ENCODE data around the gene IL17B.

IL17B gene

GRCh38 chr5:149376104-149376503, 3.0 kb downstream of the IL17B start:
- no peak for DNase-seq

DNA sequence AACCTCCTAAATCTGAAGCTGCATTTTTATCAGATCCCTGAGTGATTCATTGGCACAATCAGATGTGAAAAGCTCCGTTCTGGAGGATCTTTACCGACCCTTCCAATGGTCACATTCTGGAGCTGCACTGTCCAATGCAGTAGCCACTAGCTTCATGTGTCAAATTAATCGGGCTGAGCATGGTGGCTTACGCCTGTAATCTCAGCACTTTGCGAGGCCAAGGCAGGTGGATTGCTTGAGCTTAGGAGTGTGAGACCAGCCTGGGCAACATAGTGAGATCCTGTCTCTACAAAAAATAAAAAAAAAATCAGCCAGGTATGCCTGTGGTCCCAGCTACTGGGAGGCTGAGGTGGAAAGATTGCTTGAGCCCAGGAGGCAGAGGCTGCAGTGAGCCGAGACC, 3.7 kb downstream of the IL17B start:
- DNase-seq: no peak

- no peak for DNase-seq
Observed at GRCh38 chr5:149374801-149375200, 4.3 kb downstream of the IL17B start.

GRCh38 chr5:149374303-149374702, 4.8 kb downstream of the IL17B start:
- DNase-seq: no peak

- DNase-seq: no peak
Observed at GRCh38 chr5:149372932-149373331, 6.2 kb downstream of the IL17B start.

GRCh38 chr5:149372076-149372795, 6.9 kb downstream of the IL17B start:
- DNase-seq: no peak

DNA sequence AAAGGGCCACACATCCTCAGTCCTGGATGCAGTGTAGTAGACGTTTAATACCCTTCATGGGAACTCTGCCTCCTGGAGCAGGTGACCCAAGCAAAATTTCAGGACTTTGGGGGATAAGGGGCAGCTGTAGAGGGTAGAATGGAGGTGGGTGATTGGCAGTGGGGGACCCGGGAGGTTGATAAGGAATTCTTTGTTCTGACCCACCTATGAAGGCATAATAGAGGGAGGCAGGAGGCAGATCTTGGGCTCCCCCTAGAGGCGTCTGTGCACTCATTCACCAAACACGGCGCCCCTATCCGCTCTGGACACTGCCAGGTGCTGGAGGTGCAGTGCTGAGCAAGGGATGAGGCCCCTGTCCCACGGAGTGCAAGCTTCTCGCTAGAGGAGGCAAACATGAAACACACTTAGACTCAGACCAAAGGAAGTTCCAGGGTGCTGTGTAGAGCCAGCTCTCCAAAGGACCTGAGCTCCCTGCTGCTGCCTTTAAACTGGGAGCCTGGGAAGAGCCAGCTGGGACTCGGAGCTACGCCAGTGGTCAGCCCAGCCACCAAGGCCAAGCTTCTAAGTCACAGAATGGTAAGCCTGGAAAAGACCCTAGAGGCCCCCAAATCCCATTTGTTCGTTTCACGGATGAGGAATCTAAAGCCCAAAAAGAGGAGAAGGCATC, 7.7 kb downstream of the IL17B start:
- DNase-seq: peak; percentile 76

GRCh38 chr5:149370878-149371277, 8.2 kb downstream of the IL17B start:
- no peak for DNase-seq

DNA sequence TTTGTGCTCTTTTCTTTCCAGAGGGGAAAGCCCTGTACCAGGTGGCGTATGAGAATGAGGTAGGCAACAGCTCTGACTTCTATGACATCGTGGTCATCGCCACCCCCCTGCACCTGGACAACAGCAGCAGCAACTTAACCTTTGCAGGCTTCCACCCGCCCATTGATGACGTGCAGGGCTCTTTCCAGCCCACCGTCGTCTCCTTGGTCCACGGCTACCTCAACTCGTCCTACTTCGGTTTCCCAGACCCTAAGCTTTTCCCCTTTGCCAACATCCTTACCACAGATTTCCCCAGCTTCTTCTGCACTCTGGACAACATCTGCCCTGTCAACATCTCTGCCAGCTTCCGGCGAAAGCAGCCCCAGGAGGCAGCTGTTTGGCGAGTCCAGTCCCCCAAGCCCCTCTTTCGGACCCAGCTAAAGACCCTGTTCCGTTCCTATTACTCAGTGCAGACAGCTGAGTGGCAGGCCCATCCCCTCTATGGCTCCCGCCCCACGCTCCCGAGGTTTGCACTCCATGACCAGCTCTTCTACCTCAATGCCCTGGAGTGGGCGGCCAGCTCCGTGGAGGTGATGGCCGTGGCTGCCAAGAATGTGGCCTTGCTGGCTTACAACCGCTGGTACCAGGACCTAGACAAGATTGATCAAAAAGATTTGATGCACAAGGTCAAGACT, 11.0 kb downstream of the IL17B start:
- no peak for DNase-seq

GRCh38 chr5:149367249-149367971, 11.7 kb downstream of the IL17B start:
- DNase-seq: peak; percentile 61

DNA sequence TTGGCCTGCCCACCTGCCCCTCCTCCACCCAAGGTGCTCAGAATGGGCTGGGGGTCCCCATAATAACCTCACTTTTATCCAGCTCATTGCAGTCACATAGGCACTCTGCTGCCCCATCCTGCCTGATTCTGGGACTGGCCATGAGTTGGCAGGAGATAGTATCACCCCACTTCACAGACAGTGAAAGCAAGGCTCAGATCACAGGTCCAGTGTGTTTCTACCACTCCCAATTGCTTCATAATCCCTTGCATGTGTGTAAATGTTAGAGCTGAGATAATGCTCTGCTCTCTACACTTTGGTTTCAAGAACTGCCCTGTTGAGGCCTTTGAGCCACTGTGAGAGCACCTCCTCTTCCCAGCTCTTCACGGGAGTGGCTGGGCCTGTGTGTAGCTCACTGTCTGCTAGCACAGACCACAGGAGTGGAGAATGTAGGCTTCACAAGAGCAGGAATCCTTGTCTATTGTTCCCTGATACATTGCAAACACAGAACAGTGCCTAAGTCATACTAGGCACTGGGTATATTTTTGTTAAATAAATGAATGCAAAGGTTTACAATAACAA, 12.8 kb downstream of the IL17B start:
- no peak for DNase-seq

- DNase-seq: no peak
Observed at GRCh38 chr5:149365418-149365817, 13.7 kb downstream of the IL17B start.

GRCh38 chr5:149364719-149365118, 14.4 kb downstream of the IL17B start:
- DNase-seq: no peak

DNA sequence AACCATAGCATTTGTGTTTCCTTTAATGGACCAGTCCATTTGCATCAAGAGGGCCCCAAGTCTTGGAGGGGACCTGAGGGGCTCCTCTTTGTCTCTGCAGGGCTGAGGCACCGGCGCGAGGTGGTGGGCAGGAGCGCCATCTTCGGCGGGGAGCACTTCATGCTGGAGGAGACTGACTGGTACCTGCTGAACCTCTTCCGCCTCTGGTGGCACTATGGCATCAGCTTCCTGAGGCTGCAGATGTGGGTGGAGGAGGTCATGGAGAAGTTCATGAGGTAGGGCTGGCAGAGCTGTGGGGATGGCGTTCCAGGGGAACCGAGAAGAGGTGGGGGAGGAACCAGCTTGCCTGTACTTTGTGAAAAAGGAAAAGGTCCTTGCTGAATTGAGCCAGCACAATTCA, 15.2 kb downstream of the IL17B start:
- DNase-seq: no peak

DNA sequence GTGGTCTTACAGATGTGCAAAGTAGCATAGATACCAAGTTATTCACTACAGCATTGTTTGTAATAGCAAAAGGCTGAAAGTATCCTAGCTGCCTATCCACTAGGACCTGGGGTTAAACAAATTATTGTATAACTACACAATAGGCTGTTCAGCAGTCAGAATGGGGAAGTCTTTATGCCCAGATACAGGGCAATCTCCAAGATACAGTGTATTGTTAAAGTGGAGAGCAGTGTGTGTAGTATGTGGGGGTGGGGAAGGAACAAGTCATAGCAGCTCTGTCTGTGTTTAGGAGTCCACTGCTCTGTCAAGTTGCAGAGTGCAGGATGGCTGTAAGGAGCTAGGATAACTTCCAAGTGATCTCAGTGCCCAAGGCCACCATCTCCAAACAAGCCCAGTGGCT, 15.7 kb downstream of the IL17B start:
- DNase-seq: no peak

DNA sequence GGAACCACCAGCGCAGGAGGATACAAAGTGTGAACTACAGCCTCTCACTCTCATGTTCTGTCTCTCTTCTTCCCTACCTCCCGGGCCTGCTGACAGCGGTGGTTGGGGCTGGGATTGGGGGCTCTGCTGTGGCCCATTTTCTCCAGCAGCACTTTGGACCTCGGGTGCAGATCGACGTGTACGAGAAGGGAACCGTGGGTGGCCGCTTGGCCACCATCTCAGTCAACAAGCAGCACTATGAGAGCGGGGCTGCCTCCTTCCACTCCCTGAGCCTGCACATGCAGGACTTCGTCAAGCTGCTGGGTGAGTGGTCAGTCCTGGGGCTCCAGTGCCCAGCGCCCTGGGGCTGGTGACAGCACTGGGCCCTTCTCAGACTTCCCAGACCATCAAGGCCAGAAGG, 16.6 kb downstream of the IL17B start:
- DNase-seq: no peak

- DNase-seq: no peak
Observed at GRCh38 chr5:149360272-149360671, 18.8 kb downstream of the IL17B start.

- DNase-seq: no peak
Observed at GRCh38 chr5:149358868-149359495, 20.1 kb downstream of the IL17B start.

DNA sequence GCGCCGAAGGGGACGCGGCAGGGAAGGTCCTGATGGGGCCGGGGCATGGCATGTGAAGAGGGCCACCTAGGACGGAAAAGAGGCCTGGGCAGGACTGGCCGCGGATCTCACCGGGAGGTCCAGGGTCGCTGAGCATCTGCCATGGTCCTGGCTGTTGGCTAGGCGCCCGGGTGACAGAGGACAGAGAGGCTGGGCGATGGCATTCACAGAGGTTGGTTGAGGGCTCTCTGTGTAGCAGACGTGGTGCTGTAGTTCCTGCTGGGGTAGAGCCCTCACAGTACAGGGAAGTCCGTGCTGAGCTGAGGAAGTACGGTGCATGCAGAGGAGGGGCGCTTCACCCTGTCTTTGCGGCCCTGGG, 20.8 kb downstream of the IL17B start:
- DNase-seq: peak; percentile 38

- DNase-seq: peak; percentile 97
Observed at GRCh38 chr5:149357370-149358293, 21.5 kb downstream of the IL17B start, which contains the start of gene PCYOX1L. TSS of gene PCYOX1L (plus strand) at chr5:149358046. CDS start at chr5:149358069, 23 bp downstream.

- no peak for DNase-seq
Observed at GRCh38 chr5:149356391-149356790, 22.7 kb downstream of the IL17B start.

All from CD4-positive, alpha-beta T cell treated with Interleukin-17A for 1 hour (primary cell).